Measurements from ENCODE around the gene MRPL34.

MRPL34 gene

DNA sequence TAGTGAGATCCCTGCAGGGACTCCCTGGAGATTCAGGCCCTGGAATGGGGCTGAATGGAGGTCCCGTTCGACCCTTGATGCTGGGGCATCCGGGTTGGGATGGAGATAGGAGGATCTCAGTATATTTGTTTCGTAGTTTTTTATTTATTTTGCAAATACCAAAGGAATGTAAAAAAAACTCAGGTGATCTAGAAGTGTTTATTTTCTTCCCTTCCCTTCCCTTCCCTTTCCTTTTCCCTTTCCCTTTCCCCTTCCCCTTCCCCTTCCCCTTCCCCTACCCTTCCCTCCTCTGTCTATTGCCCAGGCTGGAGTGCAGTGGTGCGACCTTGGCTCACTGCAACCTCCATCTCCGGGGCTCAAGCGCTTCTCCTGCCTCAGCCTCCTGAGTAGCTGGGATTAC, 36.2 kb downstream of the MRPL34 start:
- no peak overlapping the region for H3K27ac ChIP-seq
- TF ChIP-seq POLR2AphosphoS5 (IDR thresholded peaks at IDR 0.05; ENCODE audit: borderline replicate concordance, low read depth, low read length) (no peak), FOXP2 (optimal IDR thresholded peaks at IDR 0.05; ENCODE audit: control extremely low read depth, extremely low read length, insufficient read depth) (no peak), EZH2 (IDR thresholded peaks at IDR 0.05) (no peak)
- H3K9ac ChIP-seq (ENCODE audit: insufficient read length) = no peak overlapping the region
- no peak overlapping the region for H3K4me3 ChIP-seq
- H3K36me3 ChIP-seq (ENCODE audit: insufficient read depth, low read length) = no peaks in the 10 kb centered on the region; the same call in 1 of the 2 replicates
- DNase-seq (ENCODE audit: low read depth, low spot score) = no peak
- no peaks in the 10 kb centered on the region for H3K9me3 ChIP-seq (ENCODE audit: low read depth, low read length)

DNA sequence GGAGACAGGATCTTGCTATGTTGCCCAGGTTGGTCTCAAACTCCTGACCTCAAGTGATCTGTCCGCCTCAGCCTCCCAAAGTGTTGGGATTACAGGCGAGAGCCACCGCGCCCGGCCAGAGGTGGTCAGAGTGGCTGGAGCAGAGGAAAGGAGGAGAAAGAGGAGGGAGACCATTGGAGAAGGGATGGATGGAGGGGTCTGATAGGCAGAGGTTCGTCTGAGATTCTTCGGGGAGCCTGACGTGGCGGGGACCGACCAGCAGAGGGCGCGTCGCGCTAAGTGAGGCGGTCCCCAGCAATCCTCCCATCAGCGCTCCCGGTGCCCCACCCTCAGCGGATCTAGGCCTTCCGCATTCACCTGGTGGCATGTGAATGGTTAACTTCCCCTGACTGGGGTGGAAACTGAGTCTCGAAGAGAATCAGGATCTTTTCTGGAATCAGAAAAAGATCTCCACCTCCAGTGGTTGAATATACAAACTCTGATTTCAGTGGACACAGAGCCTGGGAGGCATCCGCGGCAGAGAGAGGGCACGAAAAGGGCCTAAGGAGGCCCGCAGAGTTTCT, 40.5 kb downstream of the MRPL34 start:
- Histone ChIP-seq H3K27ac (no peak overlapping the region), H3K9ac (ENCODE audit: insufficient read length) (no peak overlapping the region)

DNA sequence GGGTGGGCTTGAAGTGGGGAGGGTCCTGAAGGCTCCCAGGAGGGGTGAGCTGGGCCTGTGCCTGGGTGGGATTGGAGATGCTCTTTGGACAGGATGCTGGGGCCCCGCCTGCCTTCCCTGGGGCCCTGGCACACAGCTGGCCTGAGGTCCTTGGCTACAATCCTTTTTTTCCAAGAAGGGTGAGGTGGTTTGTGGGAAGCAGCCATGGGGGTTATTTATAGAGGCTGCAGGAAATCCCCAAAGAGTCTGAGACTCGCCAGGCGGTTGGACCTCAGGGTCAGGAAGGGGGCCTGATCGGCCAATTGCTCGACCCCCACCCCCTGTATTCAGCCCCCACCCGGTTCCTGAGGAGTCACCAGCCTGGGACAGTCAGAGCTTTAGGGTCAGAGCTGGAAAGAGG, 41.7 kb downstream of the MRPL34 start:
- Histone ChIP-seq H3K27ac (no peak overlapping the region), H3K36me3 (ENCODE audit: insufficient read depth, low read length) (no peaks in the 10 kb centered on the region), H3K9me3 (ENCODE audit: low read depth, low read length) (no peaks in the 10 kb centered on the region), H3K9ac (ENCODE audit: insufficient read length) (no peak overlapping the region), H3K4me3 (no peak overlapping the region)
- TF ChIP-seq FOXP2 (optimal IDR thresholded peaks at IDR 0.05; ENCODE audit: control extremely low read depth, extremely low read length, insufficient read depth) (no peak), EZH2 (IDR thresholded peaks at IDR 0.05) (no peak), POLR2AphosphoS5 (IDR thresholded peaks at IDR 0.05; ENCODE audit: borderline replicate concordance, low read depth, low read length) (no peak)
- DNase-seq (ENCODE audit: low read depth, low spot score) = no peak

More for the DNA sequence above, 40.5 kb downstream of the MRPL34 start:
- no peak overlapping the region for H3K4me3 ChIP-seq
- H3K9me3 ChIP-seq (ENCODE audit: low read depth, low read length) = no peaks in the 10 kb centered on the region
- no peak for DNase-seq (ENCODE audit: low read depth, low spot score)
- TF ChIP-seq EZH2 (IDR thresholded peaks at IDR 0.05) = no peak
- TF ChIP-seq FOXP2 (optimal IDR thresholded peaks at IDR 0.05; ENCODE audit: control extremely low read depth, extremely low read length, insufficient read depth) = no peak
- no peak for TF ChIP-seq POLR2AphosphoS5 (IDR thresholded peaks at IDR 0.05; ENCODE audit: borderline replicate concordance, low read depth, low read length)
- no peaks in the 10 kb centered on the region; the same call in 1 of the 2 replicates for H3K36me3 ChIP-seq (ENCODE audit: insufficient read depth, low read length)

DNA sequence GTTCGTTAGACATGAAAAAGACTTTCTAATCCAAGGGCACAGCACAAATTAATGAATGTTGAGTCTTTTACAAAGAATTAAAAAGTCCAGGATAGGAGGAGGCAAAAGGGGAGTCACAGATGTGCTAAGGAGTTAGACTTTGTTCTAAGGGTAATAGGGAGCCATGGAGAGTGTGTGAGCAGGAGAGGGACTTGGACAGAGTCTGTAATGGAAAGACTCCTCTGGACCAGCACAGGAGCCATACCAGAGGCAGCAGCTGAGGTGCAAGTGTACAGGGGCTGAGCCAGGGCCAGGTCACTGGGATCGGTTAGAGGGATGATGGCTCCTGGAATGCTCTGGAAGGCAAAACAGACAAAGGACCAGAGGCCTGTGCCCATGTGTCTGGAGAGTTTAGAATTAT, 42.2 kb downstream of the MRPL34 start:
- no peaks in the 10 kb centered on the region for H3K9me3 ChIP-seq (ENCODE audit: low read depth, low read length)
- TF ChIP-seq POLR2AphosphoS5 (IDR thresholded peaks at IDR 0.05; ENCODE audit: borderline replicate concordance, low read depth, low read length) = no peak
- no peak for TF ChIP-seq FOXP2 (optimal IDR thresholded peaks at IDR 0.05; ENCODE audit: control extremely low read depth, extremely low read length, insufficient read depth)
- TF ChIP-seq EZH2 (IDR thresholded peaks at IDR 0.05) = no peak
- H3K27ac ChIP-seq = no peak overlapping the region
- no peaks in the 10 kb centered on the region for H3K36me3 ChIP-seq (ENCODE audit: insufficient read depth, low read length)
- no peak overlapping the region for H3K4me3 ChIP-seq
- no peak for DNase-seq (ENCODE audit: low read depth, low spot score)
- H3K9ac ChIP-seq (ENCODE audit: insufficient read length) = no peak overlapping the region

DNA sequence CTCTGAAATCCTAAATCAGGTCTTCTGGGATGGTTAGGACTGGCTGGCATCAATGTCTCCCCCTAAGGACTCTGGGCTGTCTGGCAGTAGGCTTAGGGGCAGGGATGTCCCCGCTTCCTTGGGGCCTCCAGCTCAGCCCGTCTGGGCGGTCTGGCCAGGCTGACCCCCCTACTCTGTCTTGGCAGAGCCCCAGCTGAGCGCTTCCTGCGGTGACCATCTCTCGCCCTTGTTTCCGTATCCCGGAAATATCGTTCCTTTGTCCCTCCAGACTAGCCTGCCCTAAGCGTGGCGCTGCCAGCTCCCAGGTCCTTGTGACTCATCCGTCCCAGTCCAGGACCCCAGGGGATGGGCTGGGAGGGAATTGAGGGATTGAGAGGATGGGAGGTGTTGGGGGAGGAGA, 43.0 kb downstream of the MRPL34 start:
- Histone ChIP-seq H3K9me3 (ENCODE audit: low read depth, low read length) (no peaks in the 10 kb centered on the region), H3K4me3 (no peak overlapping the region), H3K27ac (no peak overlapping the region), H3K9ac (ENCODE audit: insufficient read length) (no peak overlapping the region), H3K36me3 (ENCODE audit: insufficient read depth, low read length) (no peaks in the 10 kb centered on the region)
- TF ChIP-seq POLR2AphosphoS5 (IDR thresholded peaks at IDR 0.05; ENCODE audit: borderline replicate concordance, low read depth, low read length) (no peak), FOXP2 (optimal IDR thresholded peaks at IDR 0.05; ENCODE audit: control extremely low read depth, extremely low read length, insufficient read depth) (no peak), EZH2 (IDR thresholded peaks at IDR 0.05) (no peak)
- no peak for DNase-seq (ENCODE audit: low read depth, low spot score)

- Histone ChIP-seq H3K9ac (ENCODE audit: insufficient read length) (no peak overlapping the region), H3K4me3 (no peak overlapping the region), H3K36me3 (ENCODE audit: insufficient read depth, low read length) (no peaks in the 10 kb centered on the region), H3K27ac (no peak overlapping the region), H3K9me3 (ENCODE audit: low read depth, low read length) (no peaks in the 10 kb centered on the region)
- DNase-seq (ENCODE audit: low read depth, low spot score) = no peak
- no peak for TF ChIP-seq POLR2AphosphoS5 (IDR thresholded peaks at IDR 0.05; ENCODE audit: borderline replicate concordance, low read depth, low read length)
- TF ChIP-seq FOXP2 (optimal IDR thresholded peaks at IDR 0.05; ENCODE audit: control extremely low read depth, extremely low read length, insufficient read depth) = no peak
- TF ChIP-seq EZH2 (IDR thresholded peaks at IDR 0.05) = no peak
Observed at GRCh38 chr19:17351815-17352435, 46.3 kb downstream of the MRPL34 start.

GRCh38 chr19:17352608-17353280, 47.1 kb downstream of the MRPL34 start:
- H3K36me3 ChIP-seq (ENCODE audit: insufficient read depth, low read length) = no peaks in the 10 kb centered on the region
- H3K27ac ChIP-seq = no peak overlapping the region
- H3K9ac ChIP-seq (ENCODE audit: insufficient read length) = no peak overlapping the region
- no peaks in the 10 kb centered on the region for H3K9me3 ChIP-seq (ENCODE audit: low read depth, low read length)
- TF ChIP-seq EZH2 (IDR thresholded peaks at IDR 0.05) (no peak), FOXP2 (optimal IDR thresholded peaks at IDR 0.05; ENCODE audit: control extremely low read depth, extremely low read length, insufficient read depth) (no peak), POLR2AphosphoS5 (IDR thresholded peaks at IDR 0.05; ENCODE audit: borderline replicate concordance, low read depth, low read length) (no peak)
- no peak overlapping the region for H3K4me3 ChIP-seq
- DNase-seq (ENCODE audit: low read depth, low spot score) = no peak

DNA sequence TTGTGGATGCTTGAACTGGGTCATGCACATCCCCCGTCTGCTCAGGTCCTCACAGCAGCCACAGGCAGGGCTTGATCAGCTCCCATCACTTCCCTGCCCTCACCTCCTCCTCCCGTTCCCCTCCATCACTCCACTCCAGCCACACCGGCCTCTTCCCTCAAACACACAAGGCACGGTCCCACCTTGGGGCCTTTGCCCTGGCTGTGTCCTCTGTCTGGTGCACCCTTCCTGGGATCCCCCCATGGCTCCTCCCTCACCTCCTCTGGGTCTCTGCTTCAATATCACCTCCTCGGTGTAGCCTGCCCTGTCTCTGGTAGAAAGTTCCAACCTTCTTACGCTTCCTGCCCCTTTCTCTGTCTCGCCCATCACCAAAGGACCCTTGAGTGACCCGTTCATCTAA, 47.7 kb downstream of the MRPL34 start:
- no peak for DNase-seq (ENCODE audit: low read depth, low spot score)
- no peak overlapping the region for H3K27ac ChIP-seq
- TF ChIP-seq POLR2AphosphoS5 (IDR thresholded peaks at IDR 0.05; ENCODE audit: borderline replicate concordance, low read depth, low read length) (no peak), EZH2 (IDR thresholded peaks at IDR 0.05) (no peak)
- H3K9ac ChIP-seq (ENCODE audit: insufficient read length) = no peak overlapping the region
- no peaks in the 10 kb centered on the region for H3K9me3 ChIP-seq (ENCODE audit: low read depth, low read length)
- no peaks in the 10 kb centered on the region for H3K36me3 ChIP-seq (ENCODE audit: insufficient read depth, low read length)
- H3K4me3 ChIP-seq = no peak overlapping the region

Data from SK-N-MC (cell line).